BJ (cell line): ENCODE results near the gene ACTN3. TPM values are rescaled to one million over a fixed set of nuclear protein-coding genes. Genes with fewer than 3 reads are reported as not detected.

ENCODE experiments used
- CTCF ChIA-PET: fragments of 350-600 bp; formaldehyde crosslinking; extraction: SDS; loops from one replicate; lab custom pipeline; 2021; ENCODE audit warnings: antibody characterized with exemption, inconsistent platforms; lab: Yijun Ruan, JAX
- POLR2A ChIA-PET: fragments of 300-600 bp; sonication (Branson Sonifier 250); formaldehyde crosslinking; extraction: SDS; loops from one replicate; lab custom pipeline; 2021; ENCODE audit warnings: antibody characterized with exemption; lab: Charles Lee
- DNase-seq: peaks from one replicate; pipeline ENCODE4 v3.0.0-alpha.2; 2011; ENCODE audit warnings: low read depth
- H3K27me3 ChIP-seq: 2 replicates; pipeline ENCODE4 v1.6.0; 2011; ENCODE audit warnings: low read length; ENCODE audit not compliant: control insufficient read depth, insufficient read depth
- H3K36me3 ChIP-seq: 2 replicates; pipeline ENCODE4 v1.5.1; 2011; ENCODE audit warnings: low read length; ENCODE audit not compliant: control insufficient read depth, insufficient read depth
- H3K4me3 ChIP-seq: 2 replicates; pipeline ENCODE4 v1.5.1; 2011; ENCODE audit warnings: low read depth, mild to moderate bottlenecking, control low read depth, low read length
- CTCF ChIP-seq: IDR thresholded peaks from 2 replicates; pipeline ENCODE4 v1.5.1; 2011; ENCODE audit warnings: low read depth, mild to moderate bottlenecking, control low read depth, inconsistent platforms, low read length, moderate library complexity; ENCODE audit not compliant: insufficient read depth
- polyA plus RNA-seq: library from polyadenylated mRNA; depleted of rRNA; stranded (reverse); fragments of >200 nt; gene quantifications from 2 replicates; pipeline ENCODE4 v1.2.3, GENCODE V29; 2011

The ACTN3 gene
- polyA plus RNA-seq, 1 experiment: not detected

GRCh38 chr11:66556086-66556485 is 9.4 kb downstream of the ACTN3 start:
- ChIA-PET CTCF (no interaction called here), POLR2A (no interaction called here)

GRCh38 chr11:66557733-66558326 is 11.1 kb downstream of the ACTN3 start:
- no peak for TF ChIP-seq CTCF
- POLR2A ChIA-PET: no interaction called here
- Histone ChIP-seq H3K4me3 (no peak overlapping the region), H3K27me3 (peaks cover 7% of the 10 kb centered on the region), H3K36me3 (no peaks in the 10 kb centered on the region)
- CTCF ChIA-PET: no interaction called here
- DNase-seq: no peak

More at GRCh38 chr11:66556086-66556485, 9.4 kb downstream of the ACTN3 start:
- Histone ChIP-seq H3K4me3 (no peak overlapping the region), H3K27me3 (peaks cover 7% of the 10 kb centered on the region), H3K36me3 (no peaks in the 10 kb centered on the region)
- no peak for DNase-seq
- TF ChIP-seq CTCF: no peak

GRCh38 chr11:66559142-66559865 is 12.6 kb downstream of the ACTN3 start:
- ChIA-PET CTCF (interaction anchor here (1.1 kb wide), 1 partner anchor 49 kb away, joined by 3 read pairs; the partner anchor contains the start of gene BBS1), POLR2A (no interaction called here)
- TF ChIP-seq CTCF: no peak
- Histone ChIP-seq H3K27me3 (peaks cover 7% of the 10 kb centered on the region), H3K4me3 (no peak overlapping the region), H3K36me3 (no peaks in the 10 kb centered on the region)
- no peak for DNase-seq

GRCh38 chr11:66559866-66560676 is 13.4 kb downstream of the ACTN3 start:
- CTCF ChIA-PET: interaction anchor here (1.1 kb wide), 1 partner anchor 50 kb away, joined by 3 read pairs; the partner anchor contains the start of gene BBS1
- POLR2A ChIA-PET: no interaction called here
- Histone ChIP-seq H3K4me3 (no peak overlapping the region), H3K27me3 (peaks cover 7% of the 10 kb centered on the region), H3K36me3 (no peaks in the 10 kb centered on the region)
- TF ChIP-seq CTCF: no peak
- DNase-seq: no peak
